ENCODE data around the gene PRKG1. TPM values are rescaled to one million over a fixed set of nuclear protein-coding genes. Genes with fewer than 3 reads are reported as not detected.

Gene PRKG1
- total RNA-seq, 2 experiments from 2014 or later: not detected

- intact Hi-C loops (cut with micrococcal nuclease): no loop called here
- no peaks in the 10 kb centered on the region for H3K27me3 Mint-ChIP-seq
- H3K27ac Mint-ChIP-seq: no peak overlapping the region
- no peaks in the 10 kb centered on the region for H3K9me3 Mint-ChIP-seq
- ChIA-PET CTCF (interaction anchor here (2.1 kb wide), 1 partner anchor 11 kb away, joined by 6 read pairs; no protein-coding TSS in a partner anchor), POLR2A (no interaction called here)
- H3K36me3 Mint-ChIP-seq: no peaks in the 10 kb centered on the region
- no peak overlapping the region for H3K4me3 Mint-ChIP-seq
- DNase-seq: no peak
- no peaks in the 10 kb centered on the region for H3K4me1 Mint-ChIP-seq (ENCODE audit: low read depth)
Measured at GRCh38 chr10:51400392-51401096, 326.3 kb downstream of the PRKG1 start.

- no peaks in the 10 kb centered on the region for H3K27me3 Mint-ChIP-seq
- ChIA-PET POLR2A (no interaction called here), CTCF (interaction anchor here (1.4 kb wide), 1 partner anchor 14 kb away, joined by 5 read pairs; no protein-coding TSS in a partner anchor)
- no peak overlapping the region for H3K27ac Mint-ChIP-seq
- H3K4me1 Mint-ChIP-seq (ENCODE audit: low read depth): no peaks in the 10 kb centered on the region
- intact Hi-C loops (cut with micrococcal nuclease): no loop called here
- DNase-seq: no peak
- H3K36me3 Mint-ChIP-seq: no peaks in the 10 kb centered on the region
- no peak overlapping the region for H3K4me3 Mint-ChIP-seq
- H3K9me3 Mint-ChIP-seq: no peaks in the 10 kb centered on the region
Measured at GRCh38 chr10:51403521-51403920, 329.2 kb downstream of the PRKG1 start.

GRCh38 chr10:51405580-51406351 lies 331.5 kb downstream of the PRKG1 start:
- Mint-ChIP-seq H3K36me3 (no peaks in the 10 kb centered on the region), H3K4me1 (ENCODE audit: low read depth) (no peaks in the 10 kb centered on the region), H3K9me3 (no peaks in the 10 kb centered on the region), H3K27ac (no peak overlapping the region), H3K27me3 (no peaks in the 10 kb centered on the region), H3K4me3 (no peak overlapping the region)
- no peak for DNase-seq
- ChIA-PET POLR2A (no interaction called here), CTCF (no interaction called here)
- intact Hi-C loops (cut with micrococcal nuclease): no loop called here

- DNase-seq: no peak
- H3K27me3 Mint-ChIP-seq: no peaks in the 10 kb centered on the region
- no peaks in the 10 kb centered on the region for H3K9me3 Mint-ChIP-seq
- intact Hi-C loops (cut with micrococcal nuclease): no loop called here
- ChIA-PET POLR2A (no interaction called here), CTCF (no interaction called here)
- no peaks in the 10 kb centered on the region for H3K4me1 Mint-ChIP-seq (ENCODE audit: low read depth)
- no peak overlapping the region for H3K4me3 Mint-ChIP-seq
- no peak overlapping the region for H3K27ac Mint-ChIP-seq
- H3K36me3 Mint-ChIP-seq: no peaks in the 10 kb centered on the region
Measured at GRCh38 chr10:51406581-51406980, 332.3 kb downstream of the PRKG1 start.

- no peaks in the 10 kb centered on the region for H3K36me3 Mint-ChIP-seq
Measured at GRCh38 chr10:51416494-51416893, 342.2 kb downstream of the PRKG1 start.

GRCh38 chr10:51419196-51420093 lies 345.2 kb downstream of the PRKG1 start:
- no peak overlapping the region for H3K27ac Mint-ChIP-seq
- no peaks in the 10 kb centered on the region for H3K27me3 Mint-ChIP-seq
- no peaks in the 10 kb centered on the region for H3K36me3 Mint-ChIP-seq
- peaks cover 2% of the 10 kb centered on the region for H3K4me1 Mint-ChIP-seq (ENCODE audit: low read depth)
- no peak overlapping the region for H3K4me3 Mint-ChIP-seq
- DNase-seq: no peak
- ChIA-PET CTCF (interaction anchor here (0.6 kb wide), 1 partner anchor 50 kb away, joined by 3 read pairs; no protein-coding TSS in a partner anchor), POLR2A (no interaction called here)
- intact Hi-C loops (cut with micrococcal nuclease): loop anchor here (5.0 kb wide), 1 partner anchor 417 kb away; no protein-coding TSS in a partner anchor
- no peaks in the 10 kb centered on the region for H3K9me3 Mint-ChIP-seq

More at GRCh38 chr10:51416494-51416893, 342.2 kb downstream of the PRKG1 start:
- Mint-ChIP-seq H3K4me1 (ENCODE audit: low read depth) (no peaks in the 10 kb centered on the region), H3K27ac (no peak overlapping the region), H3K9me3 (no peaks in the 10 kb centered on the region), H3K27me3 (no peaks in the 10 kb centered on the region), H3K4me3 (no peak overlapping the region)
- CTCF ChIA-PET: interaction anchor here (1.0 kb wide), 1 partner anchor 9 kb away, joined by 3 read pairs; no protein-coding TSS in a partner anchor
- POLR2A ChIA-PET: no interaction called here
- DNase-seq: no peak
- intact Hi-C loops (cut with micrococcal nuclease): no loop called here

- Mint-ChIP-seq H3K27ac (no peak overlapping the region), H3K4me3 (no peak overlapping the region), H3K9me3 (no peaks in the 10 kb centered on the region), H3K4me1 (ENCODE audit: low read depth) (peaks cover 2% of the 10 kb centered on the region), H3K27me3 (peaks cover 2% of the 10 kb centered on the region), H3K36me3 (no peaks in the 10 kb centered on the region)
- CTCF ChIA-PET: interaction anchor here (1.0 to 1.9 kb wide), 5 partner anchors 9 to 357 kb away, joined by 3 to 9 read pairs (median 5); no protein-coding TSS in a partner anchor
- intact Hi-C loops (cut with micrococcal nuclease): loop anchor here (5.0 kb wide), 1 partner anchor 420 kb away; no protein-coding TSS in a partner anchor
- POLR2A ChIA-PET: no interaction called here
- DNase-seq: no peak
Measured at GRCh38 chr10:51421853-51422252, 347.6 kb downstream of the PRKG1 start.

- Mint-ChIP-seq H3K4me1 (ENCODE audit: low read depth) (peaks cover 2% of the 10 kb centered on the region), H3K27ac (no peak overlapping the region), H3K4me3 (no peak overlapping the region), H3K9me3 (no peaks in the 10 kb centered on the region), H3K36me3 (no peaks in the 10 kb centered on the region), H3K27me3 (peaks cover 2% of the 10 kb centered on the region)
- POLR2A ChIA-PET: no interaction called here
- CTCF ChIA-PET: interaction anchor here (1.0 to 1.9 kb wide), 5 partner anchors 9 to 358 kb away, joined by 3 to 9 read pairs (median 5); no protein-coding TSS in a partner anchor
- peak; percentile 37 for DNase-seq
- intact Hi-C loops (cut with micrococcal nuclease): loop anchor here (5.0 kb wide), 1 partner anchor 420 kb away; no protein-coding TSS in a partner anchor
Measured at GRCh38 chr10:51422311-51423120, 348.2 kb downstream of the PRKG1 start.

- H3K27me3 Mint-ChIP-seq: peaks cover 2% of the 10 kb centered on the region
- ChIA-PET CTCF (interaction anchor here (1.9 kb wide), 1 partner anchor 359 kb away, joined by 9 read pairs; no protein-coding TSS in a partner anchor), POLR2A (no interaction called here)
- DNase-seq: no peak
- H3K4me1 Mint-ChIP-seq (ENCODE audit: low read depth): peaks cover 2% of the 10 kb centered on the region
- H3K36me3 Mint-ChIP-seq: no peaks in the 10 kb centered on the region
- H3K9me3 Mint-ChIP-seq: no peaks in the 10 kb centered on the region
- no peak overlapping the region for H3K27ac Mint-ChIP-seq
- H3K4me3 Mint-ChIP-seq: no peak overlapping the region
- intact Hi-C loops (cut with micrococcal nuclease): loop anchor here (5.0 kb wide), 1 partner anchor 421 kb away; no protein-coding TSS in a partner anchor
Measured at GRCh38 chr10:51423121-51423452, 348.8 kb downstream of the PRKG1 start.

GRCh38 chr10:51425431-51425830 lies 351.1 kb downstream of the PRKG1 start:
- Mint-ChIP-seq H3K9me3 (no peaks in the 10 kb centered on the region), H3K27ac (no peak overlapping the region), H3K4me3 (no peak overlapping the region), H3K4me1 (ENCODE audit: low read depth) (peaks cover 2% of the 10 kb centered on the region), H3K36me3 (no peaks in the 10 kb centered on the region), H3K27me3 (peaks cover 2% of the 10 kb centered on the region)
- CTCF ChIA-PET: interaction anchor here (0.6 to 1.4 kb wide), 2 partner anchors 8 to 450 kb away, joined by 3 read pairs; no protein-coding TSS in a partner anchor
- POLR2A ChIA-PET: no interaction called here
- intact Hi-C loops (cut with micrococcal nuclease): no loop called here
- no peak for DNase-seq

GRCh38 chr10:51427758-51428157 lies 353.5 kb downstream of the PRKG1 start:
- no peaks in the 10 kb centered on the region for H3K36me3 Mint-ChIP-seq
- CTCF ChIA-PET: no interaction called here
- intact Hi-C loops (cut with micrococcal nuclease): no loop called here
- POLR2A ChIA-PET: no interaction called here
- no peak overlapping the region for H3K27ac Mint-ChIP-seq
- H3K4me1 Mint-ChIP-seq (ENCODE audit: low read depth): no peaks in the 10 kb centered on the region
- H3K9me3 Mint-ChIP-seq: no peaks in the 10 kb centered on the region
- no peak overlapping the region for H3K4me3 Mint-ChIP-seq
- peaks cover 2% of the 10 kb centered on the region for H3K27me3 Mint-ChIP-seq
- no peak for DNase-seq
